ENCODE data around the gene GRIPAP1. TPM values are rescaled to one million over a fixed set of nuclear protein-coding genes. Genes with fewer than 3 reads are reported as not detected.

Gene GRIPAP1
- polyA plus RNA-seq, 3 donors: 3.8 to 103 (median 10.7) TPM

DNA sequence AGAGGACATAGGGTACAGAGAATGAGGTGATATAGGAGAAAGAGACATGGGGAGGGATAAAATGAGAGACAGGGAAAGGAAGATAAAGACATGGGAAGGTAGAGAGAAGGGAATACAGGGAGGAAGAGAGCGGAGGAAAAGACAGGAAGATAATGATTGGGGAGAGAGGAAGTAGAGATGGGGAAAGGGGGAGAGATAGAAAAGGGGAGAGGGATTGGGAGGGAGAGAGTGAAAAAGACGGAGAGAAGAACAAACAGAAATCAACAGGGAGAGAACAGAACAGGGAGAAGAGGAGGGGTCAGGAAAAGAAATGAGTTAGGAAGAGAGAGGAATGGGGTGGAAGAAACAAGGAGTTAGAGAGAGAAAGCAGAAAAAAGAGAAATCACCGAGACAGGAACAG is 4.6 kb downstream of the GRIPAP1 start:
- DNase-seq: no peak
- Mint-ChIP-seq H3K4me1 (peaks cover 20% of the 10 kb centered on the region), H3K36me3 (peaks cover 51 to 64% of the 10 kb centered on the region in 2 donors), H3K4me3 (no peak overlapping the region), H3K9me3 (peaks cover 0 to 11% (median 0%) of the 10 kb centered on the region in 7 donors), H3K27ac (peak overlapping the region in 4 of 7 donors; percentile 20 to 69 (median 44)), H3K27me3 (ENCODE audit: low read depth in 3 of 3) (peaks cover 0 to 7% (median 0%) of the 10 kb centered on the region in 3 donors)
- TF ChIP-seq, protein P1, sequence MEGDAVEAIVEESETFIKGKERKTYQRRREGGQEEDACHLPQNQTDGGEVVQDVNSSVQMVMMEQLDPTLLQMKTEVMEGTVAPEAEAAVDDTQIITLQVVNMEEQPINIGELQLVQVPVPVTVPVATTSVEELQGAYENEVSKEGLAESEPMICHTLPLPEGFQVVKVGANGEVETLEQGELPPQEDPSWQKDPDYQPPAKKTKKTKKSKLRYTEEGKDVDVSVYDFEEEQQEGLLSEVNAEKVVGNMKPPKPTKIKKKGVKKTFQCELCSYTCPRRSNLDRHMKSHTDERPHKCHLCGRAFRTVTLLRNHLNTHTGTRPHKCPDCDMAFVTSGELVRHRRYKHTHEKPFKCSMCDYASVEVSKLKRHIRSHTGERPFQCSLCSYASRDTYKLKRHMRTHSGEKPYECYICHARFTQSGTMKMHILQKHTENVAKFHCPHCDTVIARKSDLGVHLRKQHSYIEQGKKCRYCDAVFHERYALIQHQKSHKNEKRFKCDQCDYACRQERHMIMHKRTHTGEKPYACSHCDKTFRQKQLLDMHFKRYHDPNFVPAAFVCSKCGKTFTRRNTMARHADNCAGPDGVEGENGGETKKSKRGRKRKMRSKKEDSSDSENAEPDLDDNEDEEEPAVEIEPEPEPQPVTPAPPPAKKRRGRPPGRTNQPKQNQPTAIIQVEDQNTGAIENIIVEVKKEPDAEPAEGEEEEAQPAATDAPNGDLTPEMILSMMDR (IDR thresholded peaks at IDR 0.05): no peak
- peaks cover 0 to 8% of the 10 kb centered on the region in 2 donors for H3K9me3 ChIP-seq (replicated peaks in 1 of 2; ENCODE audit: control insufficient read depth in 1 of 2, insufficient read depth in 1 of 2, low read length in 2 of 2)
- H3K4me1 ChIP-seq (ENCODE audit: control insufficient read depth in 1 of 2, insufficient read depth in 2 of 2, low read length in 2 of 2): peaks cover 9 to 10% of the 10 kb centered on the region in 2 donors
- H3K9ac ChIP-seq (ENCODE audit: insufficient read depth, low read length, poor library complexity, severe bottlenecking): no peak overlapping the region
- H4K20me1 ChIP-seq (ENCODE audit: insufficient read depth, low read length): peaks cover 29% of the 10 kb centered on the region
- no peak overlapping the region for H3K4me3 ChIP-seq (replicated peaks in 1 of 3; ENCODE audit: low read depth in 2 of 3, low read length in 3 of 3)
- H3K27ac ChIP-seq (ENCODE audit: low read depth in 1 of 2, low read length in 2 of 2): no peak overlapping the region
- intact Hi-C loops (cut with micrococcal nuclease): no loop called here
- H2AFZ ChIP-seq (ENCODE audit: insufficient read depth, low read depth, low read length, poor library complexity, severe bottlenecking): no peak overlapping the region
- WGBS (ENCODE audit: insufficient coverage): 82% methylated on average over 2 of the region's 3 CpGs
- peaks cover 44 to 68% of the 10 kb centered on the region in 2 donors for H3K36me3 ChIP-seq (replicated peaks in 1 of 2; ENCODE audit: control insufficient read depth in 1 of 2, insufficient read depth in 2 of 2, low read length in 2 of 2)
- peaks cover 40% of the 10 kb centered on the region for H3K79me2 ChIP-seq (ENCODE audit: insufficient read depth, low read length)
- no peaks in the 10 kb centered on the region for H3K27me3 ChIP-seq (ENCODE audit: control insufficient read depth in 2 of 2, insufficient read depth in 2 of 2, low read length in 2 of 2)
- H3K4me2 ChIP-seq (replicated peaks; ENCODE audit: extremely low read depth, low read length, poor library complexity, severe bottlenecking): no peak overlapping the region

DNA sequence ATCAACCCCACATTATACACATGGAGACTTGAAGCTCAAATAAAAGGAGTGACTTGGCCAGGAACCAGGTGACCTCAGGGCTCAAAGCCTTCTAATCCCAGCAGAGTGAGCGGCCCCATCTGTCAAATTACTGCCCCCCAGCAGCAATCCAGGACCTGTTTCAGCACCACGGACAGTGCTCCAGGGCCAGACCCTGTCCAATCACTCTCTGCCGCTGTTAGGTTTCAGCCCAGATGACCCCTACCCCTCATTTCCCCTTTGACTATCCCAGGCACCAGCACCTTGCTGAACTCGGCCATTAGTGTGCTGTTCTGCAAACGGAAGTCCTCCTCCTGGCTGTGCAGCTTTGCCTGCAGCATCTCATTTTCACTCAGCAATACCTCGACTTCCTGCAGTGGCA is 5.1 kb downstream of the GRIPAP1 start:
- DNase-seq: no peak
- Histone ChIP-seq H3K27me3 (ENCODE audit: control insufficient read depth in 2 of 2, insufficient read depth in 2 of 2, low read length in 2 of 2) (no peaks in the 10 kb centered on the region), H3K27ac (ENCODE audit: low read depth in 1 of 2, low read length in 2 of 2) (no peak overlapping the region), H3K79me2 (ENCODE audit: insufficient read depth, low read length) (peaks cover 39% of the 10 kb centered on the region), H3K9me3 (replicated peaks in 1 of 2; ENCODE audit: control insufficient read depth in 1 of 2, insufficient read depth in 1 of 2, low read length in 2 of 2) (peaks cover 0 to 4% of the 10 kb centered on the region in 2 donors), H2AFZ (ENCODE audit: insufficient read depth, low read depth, low read length, poor library complexity, severe bottlenecking) (no peak overlapping the region), H4K20me1 (ENCODE audit: insufficient read depth, low read length) (peaks cover 29% of the 10 kb centered on the region), H3K4me3 (replicated peaks in 1 of 3; ENCODE audit: low read depth in 2 of 3, low read length in 3 of 3) (no peak overlapping the region), H3K9ac (ENCODE audit: insufficient read depth, low read length, poor library complexity, severe bottlenecking) (no peak overlapping the region), H3K4me2 (replicated peaks; ENCODE audit: extremely low read depth, low read length, poor library complexity, severe bottlenecking) (no peak overlapping the region), H3K36me3 (replicated peaks in 1 of 2; ENCODE audit: control insufficient read depth in 1 of 2, insufficient read depth in 2 of 2, low read length in 2 of 2) (peaks cover 49 to 73% of the 10 kb centered on the region in 2 donors), H3K4me1 (ENCODE audit: control insufficient read depth in 1 of 2, insufficient read depth in 2 of 2, low read length in 2 of 2) (peaks cover 9 to 10% of the 10 kb centered on the region in 2 donors)
- H3K4me1 Mint-ChIP-seq: peaks cover 20% of the 10 kb centered on the region
- H3K27me3 Mint-ChIP-seq (ENCODE audit: low read depth in 3 of 3): peaks cover 0 to 7% (median 0%) of the 10 kb centered on the region in 3 donors
- H3K4me3 Mint-ChIP-seq: no peak overlapping the region
- intact Hi-C loops (cut with micrococcal nuclease): no loop called here
- 97% methylated on average over 4 of the region's 6 CpGs for WGBS (ENCODE audit: insufficient coverage)
- H3K36me3 Mint-ChIP-seq: peaks cover 54 to 68% of the 10 kb centered on the region in 2 donors
- H3K27ac Mint-ChIP-seq: peak overlapping the region in 1 of 7 donors; percentile 41
- TF ChIP-seq, protein P1 (IDR thresholded peaks at IDR 0.05): no peak
- H3K9me3 Mint-ChIP-seq: peaks cover 0 to 9% (median 0%) of the 10 kb centered on the region in 7 donors
